Fibroblast of pulmonary artery (primary cell): ENCODE results near the gene RASGEF1C.

ENCODE experiments used
- DNase-seq: peaks from one replicate; pipeline ENCODE4 v3.0.0-alpha.2; 2010; ENCODE audit warnings: low read depth
- H3K4me3 ChIP-seq: replicated peaks from 2 replicates; pipeline ENCODE4 v1.5.1; 2011; ENCODE audit warnings: low read depth, mild to moderate bottlenecking, control low read depth, low read length, moderate library complexity
- CTCF ChIP-seq: IDR thresholded peaks from 2 replicates; pipeline ENCODE4 v1.5.1; 2011; ENCODE audit warnings: mild to moderate bottlenecking, control low read depth, low read length, inconsistent platforms; ENCODE audit errors: missing control alignments

Gene RASGEF1C

GRCh38 chr5:180059326-180059725 lies 149.7 kb downstream of the RASGEF1C start:
- no peak for TF ChIP-seq CTCF
- no peak for DNase-seq
- no peak overlapping the region for H3K4me3 ChIP-seq

GRCh38 chr5:180056153-180056552 lies 152.9 kb downstream of the RASGEF1C start:
- no peak overlapping the region for H3K4me3 ChIP-seq
- DNase-seq, result no peak
- no peak for TF ChIP-seq CTCF

GRCh38 chr5:180054226-180054625 lies 154.8 kb downstream of the RASGEF1C start:
- no peak overlapping the region for H3K4me3 ChIP-seq
- no peak for DNase-seq
- TF ChIP-seq CTCF, result no peak

GRCh38 chr5:180053061-180053602 lies 155.9 kb downstream of the RASGEF1C start:
- no peak for DNase-seq
- TF ChIP-seq CTCF, result no peak
- no peak overlapping the region for H3K4me3 ChIP-seq

GRCh38 chr5:180052211-180052818 lies 156.7 kb downstream of the RASGEF1C start:
- TF ChIP-seq CTCF, result no peak
- H3K4me3 ChIP-seq, result no peak overlapping the region
- DNase-seq, result no peak
